ENCODE data around the gene JAZF1.

DNA sequence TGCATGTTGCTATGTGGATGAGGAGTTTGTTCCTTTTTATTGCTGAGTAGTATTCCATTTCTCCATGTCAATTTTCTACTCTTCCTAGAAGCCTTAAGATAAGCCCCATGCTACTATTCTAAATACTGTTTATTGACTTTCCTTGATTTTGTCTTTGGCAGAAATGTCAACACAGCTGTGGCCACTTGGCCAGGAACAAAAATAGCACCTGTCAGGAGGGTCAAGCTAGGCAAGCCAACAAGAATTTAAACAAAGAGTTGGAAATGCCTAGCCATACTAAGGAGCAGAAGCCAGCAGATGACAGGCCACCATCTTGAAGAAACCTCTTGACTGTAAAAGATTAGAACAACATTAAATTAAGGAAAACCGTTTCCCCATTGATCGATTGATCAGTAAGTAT is 34.7 kb downstream of the JAZF1 start:
- TF ChIP-seq, protein P1, sequence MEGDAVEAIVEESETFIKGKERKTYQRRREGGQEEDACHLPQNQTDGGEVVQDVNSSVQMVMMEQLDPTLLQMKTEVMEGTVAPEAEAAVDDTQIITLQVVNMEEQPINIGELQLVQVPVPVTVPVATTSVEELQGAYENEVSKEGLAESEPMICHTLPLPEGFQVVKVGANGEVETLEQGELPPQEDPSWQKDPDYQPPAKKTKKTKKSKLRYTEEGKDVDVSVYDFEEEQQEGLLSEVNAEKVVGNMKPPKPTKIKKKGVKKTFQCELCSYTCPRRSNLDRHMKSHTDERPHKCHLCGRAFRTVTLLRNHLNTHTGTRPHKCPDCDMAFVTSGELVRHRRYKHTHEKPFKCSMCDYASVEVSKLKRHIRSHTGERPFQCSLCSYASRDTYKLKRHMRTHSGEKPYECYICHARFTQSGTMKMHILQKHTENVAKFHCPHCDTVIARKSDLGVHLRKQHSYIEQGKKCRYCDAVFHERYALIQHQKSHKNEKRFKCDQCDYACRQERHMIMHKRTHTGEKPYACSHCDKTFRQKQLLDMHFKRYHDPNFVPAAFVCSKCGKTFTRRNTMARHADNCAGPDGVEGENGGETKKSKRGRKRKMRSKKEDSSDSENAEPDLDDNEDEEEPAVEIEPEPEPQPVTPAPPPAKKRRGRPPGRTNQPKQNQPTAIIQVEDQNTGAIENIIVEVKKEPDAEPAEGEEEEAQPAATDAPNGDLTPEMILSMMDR (IDR thresholded peaks at IDR 0.05; ENCODE audit: low read length) = no peak
- TF ChIP-seq EZH2 (optimal IDR thresholded peaks at IDR 0.05; ENCODE audit: low read depth, low read length) = no peak
- TF ChIP-seq EZH2phosphoT487 (IDR thresholded peaks at IDR 0.05; ENCODE audit: low read length) = no peak

All from MM.1S (cell line).